ENCODE results near the gene ESF1. TPM values are rescaled to one million over a fixed set of nuclear protein-coding genes. Genes with fewer than 3 reads are reported as not detected.

ESF1 gene
- total RNA-seq, 1 experiment from 2014 or later, result 28.7 TPM

GRCh38 chr20:13672690-13673089 is 112.0 kb downstream of the ESF1 start (continued):
- TF ChIP-seq ZNF532 (CRISPR knock-in tag; IDR thresholded peaks at IDR 0.05; ENCODE audit: borderline replicate concordance), result no peak
- TF ChIP-seq ARID4B (CRISPR knock-in tag; IDR thresholded peaks at IDR 0.05; ENCODE audit: borderline replicate concordance), result no peak
- TF ChIP-seq MLX (CRISPR knock-in tag; IDR thresholded peaks at IDR 0.05), result no peak

GRCh38 chr20:13671916-13672378 is 112.8 kb downstream of the ESF1 start:
- Mint-ChIP-seq H3K9me3 (peaks cover 4% of the 10 kb centered on the region; the same call in 1 of the 2 replicates), H3K4me1 (peaks cover 10% of the 10 kb centered on the region), H3K36me3 (no peaks in the 10 kb centered on the region), H3K4me3 (no peak overlapping the region), H3K27me3 (ENCODE audit: low read depth) (no peaks in the 10 kb centered on the region), H3K27ac (no peak overlapping the region)
- ChIA-PET CTCF (interaction anchor here (0.7 kb wide), 1 partner anchor 210 kb away, joined by 5 read pairs; no protein-coding TSS in a partner anchor), POLR2A (no interaction called here)
- DNase-seq (ENCODE audit: low spot score) (no peak), ATAC-seq (no peak)
- no peak for TF ChIP-seq ZNF512 (CRISPR knock-in tag; IDR thresholded peaks at IDR 0.05; ENCODE audit: borderline replicate concordance)
- TF ChIP-seq ATF3 (CRISPR knock-in tag; conservative IDR thresholded peaks at IDR 0.05), result no peak
- no peak for TF ChIP-seq FOXP1 (CRISPR knock-in tag; IDR thresholded peaks at IDR 0.05; ENCODE audit: borderline replicate concordance)
- TF ChIP-seq ETV6 (CRISPR knock-in tag; IDR thresholded peaks at IDR 0.05), result no peak
- TF ChIP-seq TCF7 (CRISPR knock-in tag; IDR thresholded peaks at IDR 0.05; ENCODE audit: low read depth), result no peak
- TF ChIP-seq AR (CRISPR knock-in tag; IDR thresholded peaks at IDR 0.05), result no peak
- TF ChIP-seq OVOL2 (CRISPR knock-in tag; IDR thresholded peaks at IDR 0.05; ENCODE audit: borderline replicate concordance), result no peak
- no peak for TF ChIP-seq NFE2L1 (CRISPR knock-in tag; IDR thresholded peaks at IDR 0.05)
- no peak for TF ChIP-seq ZNF532 (CRISPR knock-in tag; IDR thresholded peaks at IDR 0.05; ENCODE audit: borderline replicate concordance)
- TF ChIP-seq CTCF (IDR thresholded peaks at IDR 0.05), result no peak
